Measurements from ENCODE around the gene CPNE7. TPM values are rescaled to one million over a fixed set of nuclear protein-coding genes. Genes with fewer than 3 reads are reported as not detected.
"Not testable (repeated sequence)": the region's sequence is repeated elsewhere in the genome, so short reads cannot be mapped to it uniquely, and the experiment has no call there.

The CPNE7 gene
- total RNA-seq, 1 donor from 2014 or later = 11.5 TPM

DNA sequence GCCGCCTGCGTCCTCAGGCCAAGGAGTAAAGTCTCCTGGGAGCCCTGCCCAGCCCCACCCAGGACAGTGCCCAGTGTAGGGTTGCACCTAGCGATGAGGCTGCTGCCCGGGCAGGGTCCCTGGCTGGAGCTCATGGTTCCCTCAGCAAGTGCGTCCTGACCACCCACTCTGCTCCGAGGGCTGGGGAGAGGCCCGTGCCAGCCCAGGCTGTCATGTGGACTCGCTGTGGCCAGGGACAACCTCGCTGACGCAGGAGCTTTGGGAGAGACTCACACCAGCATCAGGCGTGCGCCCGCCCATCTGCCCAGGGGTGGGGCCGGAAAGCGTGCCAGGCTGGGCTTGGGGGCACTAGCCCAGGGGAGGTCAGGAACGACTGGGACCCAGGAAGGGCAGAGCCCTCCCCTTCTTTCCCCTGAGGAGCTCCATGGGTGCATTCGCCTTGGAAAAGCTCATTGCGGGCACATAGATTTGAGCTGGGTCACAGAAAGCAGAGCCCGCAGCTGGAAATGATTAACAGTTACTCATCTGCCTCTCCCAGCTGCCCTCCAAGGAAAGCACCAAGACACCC is 57.6 kb downstream of the CPNE7 start:
- no peak for DNase-seq (ENCODE audit: low read depth)
- TF ChIP-seq, protein P1, sequence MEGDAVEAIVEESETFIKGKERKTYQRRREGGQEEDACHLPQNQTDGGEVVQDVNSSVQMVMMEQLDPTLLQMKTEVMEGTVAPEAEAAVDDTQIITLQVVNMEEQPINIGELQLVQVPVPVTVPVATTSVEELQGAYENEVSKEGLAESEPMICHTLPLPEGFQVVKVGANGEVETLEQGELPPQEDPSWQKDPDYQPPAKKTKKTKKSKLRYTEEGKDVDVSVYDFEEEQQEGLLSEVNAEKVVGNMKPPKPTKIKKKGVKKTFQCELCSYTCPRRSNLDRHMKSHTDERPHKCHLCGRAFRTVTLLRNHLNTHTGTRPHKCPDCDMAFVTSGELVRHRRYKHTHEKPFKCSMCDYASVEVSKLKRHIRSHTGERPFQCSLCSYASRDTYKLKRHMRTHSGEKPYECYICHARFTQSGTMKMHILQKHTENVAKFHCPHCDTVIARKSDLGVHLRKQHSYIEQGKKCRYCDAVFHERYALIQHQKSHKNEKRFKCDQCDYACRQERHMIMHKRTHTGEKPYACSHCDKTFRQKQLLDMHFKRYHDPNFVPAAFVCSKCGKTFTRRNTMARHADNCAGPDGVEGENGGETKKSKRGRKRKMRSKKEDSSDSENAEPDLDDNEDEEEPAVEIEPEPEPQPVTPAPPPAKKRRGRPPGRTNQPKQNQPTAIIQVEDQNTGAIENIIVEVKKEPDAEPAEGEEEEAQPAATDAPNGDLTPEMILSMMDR (IDR thresholded peaks at IDR 0.05; ENCODE audit: insufficient read depth, low read length, poor library complexity, severe bottlenecking) = no peak
- Histone ChIP-seq H3K36me3 (ENCODE audit: control insufficient read depth, insufficient read depth, low read length) (no peaks in the 10 kb centered on the region), H3K27me3 (ENCODE audit: control insufficient read depth, insufficient read depth, low read length) (peaks cover 21% of the 10 kb centered on the region), H3K4me3 (ENCODE audit: low read depth, low read length) (no peak overlapping the region)

DNA sequence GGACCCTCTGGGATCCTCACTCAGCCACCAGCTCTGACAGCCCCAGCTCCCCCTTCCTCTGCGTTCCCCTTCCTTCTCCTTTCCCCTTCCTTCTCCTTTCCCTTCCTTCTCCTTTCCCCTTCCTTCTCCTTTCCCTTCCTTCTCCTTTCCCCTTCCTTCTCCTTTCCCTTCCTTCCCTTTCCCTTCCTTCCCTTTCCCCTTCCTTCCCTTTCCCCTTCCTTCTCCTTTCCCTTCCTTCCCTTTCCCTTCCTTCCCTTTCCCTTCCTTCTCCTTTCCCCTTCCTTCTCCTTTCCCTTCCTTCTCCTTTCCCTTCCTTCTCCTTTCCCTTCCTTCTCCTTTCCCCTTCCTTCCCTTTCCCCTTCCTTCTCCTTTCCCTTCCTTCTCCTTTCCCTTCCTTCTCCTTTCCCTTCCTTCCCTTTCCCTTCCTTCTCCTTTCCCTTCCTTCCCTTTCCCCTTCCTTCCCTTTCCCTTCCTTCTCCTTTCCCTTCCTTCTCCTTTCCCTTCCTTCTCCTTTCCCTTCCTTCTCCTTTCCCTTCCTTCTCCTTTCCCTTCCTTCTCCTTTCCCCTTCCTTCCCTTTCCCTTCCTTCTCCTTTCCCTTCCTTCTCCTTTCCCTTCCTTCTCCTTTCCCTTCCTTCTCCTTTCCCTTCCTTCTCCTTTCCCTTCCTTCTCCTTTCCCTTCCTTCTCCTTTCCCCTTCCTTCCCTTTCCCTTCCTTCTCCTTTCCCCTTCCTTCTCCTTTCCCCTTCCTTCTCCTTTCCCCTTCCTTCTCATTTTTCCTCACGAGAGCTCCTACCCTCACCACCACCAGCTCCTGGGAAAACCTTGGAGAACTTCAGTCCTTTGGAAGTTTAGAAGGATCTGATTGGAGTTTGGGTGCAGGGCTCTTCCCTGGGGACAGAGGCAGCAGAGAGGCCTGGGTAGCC is 59.2 kb downstream of the CPNE7 start:
- H3K36me3 ChIP-seq (ENCODE audit: control insufficient read depth, insufficient read depth, low read length); DNase-seq (ENCODE audit: low read depth); H3K4me3 ChIP-seq (ENCODE audit: low read depth, low read length): not testable (repeated sequence)
- H3K27me3 ChIP-seq (ENCODE audit: control insufficient read depth, insufficient read depth, low read length) = peaks cover 21% of the 10 kb centered on the region

DNA sequence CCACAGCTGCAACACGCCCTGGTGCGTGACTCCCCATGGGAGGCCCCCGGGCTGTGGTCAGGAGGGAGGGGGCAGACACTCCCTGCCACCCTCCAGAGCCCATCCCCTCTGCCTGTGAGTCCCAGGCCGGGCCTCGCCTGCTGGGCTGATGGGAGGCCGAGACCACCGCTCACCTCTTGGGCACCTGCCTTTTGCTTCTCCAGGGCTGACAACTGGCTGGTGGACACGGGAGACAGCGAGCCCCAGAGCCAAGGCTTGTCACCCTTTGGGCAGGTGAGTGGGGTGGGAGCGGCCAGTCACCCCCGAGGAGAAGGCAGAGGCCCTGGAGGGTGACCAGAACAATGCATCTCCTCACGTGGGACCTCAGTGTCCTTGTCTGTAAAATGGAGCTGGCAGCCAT is 61.1 kb downstream of the CPNE7 start:
- Histone ChIP-seq H3K36me3 (ENCODE audit: control insufficient read depth, insufficient read depth, low read length) (no peaks in the 10 kb centered on the region), H3K27me3 (ENCODE audit: control insufficient read depth, insufficient read depth, low read length) (peaks cover 17% of the 10 kb centered on the region), H3K4me3 (ENCODE audit: low read depth, low read length) (no peak overlapping the region)
- TF ChIP-seq, protein P1 (IDR thresholded peaks at IDR 0.05; ENCODE audit: insufficient read depth, low read length, poor library complexity, severe bottlenecking) = no peak
- DNase-seq (ENCODE audit: low read depth) = no peak

DNA sequence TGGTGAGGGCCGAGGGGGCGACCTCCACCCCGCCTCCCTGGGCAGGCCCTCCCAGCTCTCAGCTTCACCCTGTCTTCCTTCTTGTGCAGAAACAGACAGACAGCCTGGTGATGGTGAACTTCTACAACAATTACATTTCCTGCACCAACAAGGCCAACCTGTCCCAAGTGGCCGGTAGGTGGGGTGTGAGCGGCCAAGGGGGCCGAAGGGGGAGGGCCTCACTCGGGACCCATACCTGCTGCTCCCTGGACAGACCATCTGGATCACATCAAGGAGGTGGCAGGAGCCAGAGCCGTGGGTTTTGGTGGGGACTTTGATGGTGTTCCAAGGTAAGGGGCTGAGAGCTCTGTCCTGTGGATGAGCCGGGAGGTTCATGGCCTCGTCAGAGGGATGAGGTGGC is 61.8 kb downstream of the CPNE7 start:
- Histone ChIP-seq H3K27me3 (ENCODE audit: control insufficient read depth, insufficient read depth, low read length) (peaks cover 16% of the 10 kb centered on the region), H3K4me3 (ENCODE audit: low read depth, low read length) (no peak overlapping the region), H3K36me3 (ENCODE audit: control insufficient read depth, insufficient read depth, low read length) (no peaks in the 10 kb centered on the region)
- no peak for DNase-seq (ENCODE audit: low read depth)
- TF ChIP-seq, protein P1 (IDR thresholded peaks at IDR 0.05; ENCODE audit: insufficient read depth, low read length, poor library complexity, severe bottlenecking) = no peak

DNA sequence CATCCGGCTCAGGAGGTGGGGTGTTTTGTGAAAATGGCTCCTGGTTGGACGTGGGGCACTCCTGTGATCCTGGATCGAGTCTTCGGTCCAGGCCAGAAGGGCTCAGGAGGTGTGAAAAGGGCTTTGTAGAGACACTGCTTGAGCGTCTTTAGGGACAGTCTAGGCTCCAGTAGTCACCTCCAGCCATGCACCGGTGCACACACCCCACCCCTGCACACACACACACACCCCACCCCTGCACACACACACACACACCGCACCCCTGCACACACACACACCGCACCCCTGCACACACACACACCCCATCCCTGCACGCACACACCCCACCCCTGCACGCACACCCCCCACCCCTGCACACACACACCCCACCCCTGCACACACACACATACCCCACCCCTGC is 62.9 kb downstream of the CPNE7 start:
- DNase-seq (ENCODE audit: low read depth) = no peak
- Histone ChIP-seq H3K27me3 (ENCODE audit: control insufficient read depth, insufficient read depth, low read length) (peaks cover 6% of the 10 kb centered on the region), H3K4me3 (ENCODE audit: low read depth, low read length) (no peak overlapping the region), H3K36me3 (ENCODE audit: control insufficient read depth, insufficient read depth, low read length) (no peaks in the 10 kb centered on the region)
- TF ChIP-seq, protein P1 (IDR thresholded peaks at IDR 0.05; ENCODE audit: insufficient read depth, low read length, poor library complexity, severe bottlenecking) = no peak

DNA sequence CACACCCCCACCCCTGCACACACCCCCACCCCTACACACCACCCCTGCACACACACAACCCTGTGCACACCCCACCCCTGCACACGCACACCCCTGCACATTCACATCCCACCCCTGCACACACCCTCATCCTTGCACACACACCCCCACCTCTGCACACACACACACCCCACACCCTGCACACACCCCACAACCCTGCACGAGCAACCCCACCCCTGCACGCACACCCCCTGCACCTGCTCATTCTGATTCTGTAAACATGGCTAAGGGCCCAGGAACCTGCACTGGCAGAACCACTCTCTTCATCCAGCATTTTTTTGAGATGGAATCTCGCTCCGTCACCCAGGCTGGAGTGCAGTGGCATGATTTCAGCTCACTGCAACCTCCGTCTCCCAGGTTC is 63.8 kb downstream of the CPNE7 start:
- TF ChIP-seq, protein P1 (IDR thresholded peaks at IDR 0.05; ENCODE audit: insufficient read depth, low read length, poor library complexity, severe bottlenecking) = no peak
- no peak for DNase-seq (ENCODE audit: low read depth)
- Histone ChIP-seq H3K36me3 (ENCODE audit: control insufficient read depth, insufficient read depth, low read length) (no peaks in the 10 kb centered on the region), H3K4me3 (ENCODE audit: low read depth, low read length) (no peak overlapping the region), H3K27me3 (ENCODE audit: control insufficient read depth, insufficient read depth, low read length) (peaks cover 2% of the 10 kb centered on the region)
